Stomach smooth muscle (tissue), 2 donors: ENCODE results near the gene QRFPR.
"Not testable (repeated sequence)": the region's sequence is repeated elsewhere in the genome, so short reads cannot be mapped to it uniquely, and the experiment has no call there.

Source experiments
- H3K27ac ChIP-seq: one replicate; pipeline ENCODE4 v1.7.0; 2013; ENCODE audit warnings: mild to moderate bottlenecking, low read length, inconsistent platforms
- H3K27me3 ChIP-seq, 2 donors: one replicate each; pipeline ENCODE4 v1.7.0; 2013; ENCODE audit warnings: low read length in 2 of 2; ENCODE audit not compliant: insufficient read depth in 2 of 2, control insufficient read depth in 1 of 2
- H3K36me3 ChIP-seq, 2 donors: one replicate each; pipeline ENCODE4 v1.7.0; 2013; ENCODE audit warnings: low read length in 2 of 2; ENCODE audit not compliant: control insufficient read depth in 2 of 2, insufficient read depth in 2 of 2
- H3K4me1 ChIP-seq: one replicate; pipeline ENCODE4 v1.7.0; 2013; ENCODE audit warnings: low read length; ENCODE audit not compliant: control insufficient read depth, insufficient read depth
- H3K4me3 ChIP-seq, 2 donors: one replicate each; pipeline ENCODE4 v1.7.0; 2013; ENCODE audit warnings: low read length in 2 of 2
- H3K9ac ChIP-seq, 2 donors: one replicate each; pipeline ENCODE4 v1.7.0; 2013; ENCODE audit warnings: low read length in 2 of 2, mild to moderate bottlenecking in 1 of 2
- H3K9me3 ChIP-seq, 2 donors: one replicate each; pipeline ENCODE4 v1.7.0; 2013; ENCODE audit warnings: low read length in 2 of 2; ENCODE audit not compliant: control insufficient read depth in 2 of 2
- donor health status: healthy.
- donor health status: Pancreatic carcinoma.

The QRFPR gene

DNA sequence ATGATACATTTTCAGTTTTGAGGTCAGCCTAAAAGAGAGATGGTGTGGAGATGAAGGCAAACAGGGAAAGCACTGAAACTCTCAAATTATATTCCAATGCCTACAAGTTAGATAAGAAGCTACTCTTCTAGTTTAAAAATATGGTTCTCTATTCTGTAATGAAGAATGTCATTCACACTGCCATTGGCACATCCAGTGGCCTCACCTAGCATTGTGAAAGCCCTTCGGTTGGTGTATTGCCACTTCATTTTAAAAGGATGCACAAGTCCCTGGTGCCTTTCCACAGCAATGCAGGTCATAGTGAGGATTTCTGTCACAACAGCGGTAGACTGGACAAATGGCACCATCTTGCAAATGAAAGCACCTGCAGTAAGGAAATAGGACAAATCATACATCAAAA lies 40.6 kb downstream of the QRFPR start:
- H3K36me3 ChIP-seq: no peaks in the 10 kb centered on the region
- no peak overlapping the region for H3K9ac ChIP-seq
- no peaks in the 10 kb centered on the region for H3K4me1 ChIP-seq
- H3K27me3 ChIP-seq: no peaks in the 10 kb centered on the region
- no peaks in the 10 kb centered on the region for H3K9me3 ChIP-seq
- H3K27ac ChIP-seq: no peak overlapping the region
- no peak overlapping the region for H3K4me3 ChIP-seq

DNA sequence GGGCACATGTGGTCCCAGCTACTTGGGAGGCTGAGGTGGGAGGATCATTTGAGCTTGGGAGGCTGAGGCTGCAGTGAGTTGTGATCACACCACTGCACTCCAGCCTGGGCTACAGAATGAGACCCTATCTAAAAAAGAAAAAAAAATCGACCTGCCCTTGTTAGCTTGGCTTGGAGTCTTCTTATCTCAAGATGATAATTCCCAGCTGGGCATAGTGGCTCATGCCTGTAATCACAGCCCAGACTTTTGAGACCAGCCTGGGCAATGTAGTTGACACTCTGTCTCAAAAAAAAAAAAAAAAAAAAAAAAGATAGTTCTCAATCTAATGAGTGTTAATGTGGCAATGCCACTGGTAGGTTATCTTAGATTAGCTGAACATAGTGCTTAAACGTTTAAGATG lies 41.0 kb downstream of the QRFPR start:
- H3K27me3 ChIP-seq: no peaks in the 10 kb centered on the region
- no peak overlapping the region for H3K27ac ChIP-seq
- no peak overlapping the region for H3K4me3 ChIP-seq
- H3K4me1 ChIP-seq: no peaks in the 10 kb centered on the region
- no peaks in the 10 kb centered on the region for H3K36me3 ChIP-seq
- H3K9me3 ChIP-seq: no peaks in the 10 kb centered on the region
- no peak overlapping the region for H3K9ac ChIP-seq

DNA sequence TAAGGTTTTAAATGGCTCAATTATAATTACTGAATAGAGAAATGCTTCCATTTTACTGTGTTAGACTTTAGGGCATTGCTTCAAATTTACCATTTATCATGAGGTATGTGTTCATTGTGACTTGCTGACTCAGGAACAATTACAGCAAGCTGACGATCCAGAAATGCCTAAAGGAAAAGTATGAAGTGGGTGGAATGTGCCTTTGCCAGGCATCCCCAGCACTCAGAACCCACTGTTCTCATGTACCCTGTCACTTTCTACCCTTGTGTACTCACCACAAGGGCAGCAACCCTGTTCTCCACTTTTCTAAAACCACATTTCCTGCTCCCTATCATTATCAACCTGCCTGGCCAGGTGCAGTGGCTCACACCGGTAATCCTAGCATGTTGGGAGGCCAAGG lies 41.5 kb downstream of the QRFPR start:
- Histone ChIP-seq H3K27ac (no peak overlapping the region), H3K27me3 (no peaks in the 10 kb centered on the region), H3K9me3 (no peaks in the 10 kb centered on the region), H3K36me3 (no peaks in the 10 kb centered on the region), H3K4me1 (no peaks in the 10 kb centered on the region), H3K9ac (no peak overlapping the region), H3K4me3 (no peak overlapping the region)

DNA sequence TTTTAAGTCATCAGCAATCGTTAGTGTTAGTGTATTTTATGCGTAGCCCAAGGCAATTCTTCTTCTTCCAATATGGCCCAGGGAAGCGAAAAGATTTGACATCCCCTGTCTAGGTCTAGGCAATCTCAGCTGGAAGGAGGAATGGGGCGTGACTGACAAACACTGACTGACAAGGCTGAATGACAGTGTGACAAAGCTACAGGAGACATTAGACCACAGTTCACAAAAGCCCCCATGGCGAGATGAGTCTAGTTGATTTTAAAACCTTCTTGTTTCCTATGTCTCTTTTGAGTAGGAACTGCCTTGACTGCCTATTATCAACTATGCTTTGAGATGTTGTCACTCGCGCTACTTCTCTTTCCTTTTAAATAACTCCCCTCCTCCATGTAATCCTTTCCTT lies 42.3 kb downstream of the QRFPR start:
- Histone ChIP-seq H3K9ac (no peak overlapping the region), H3K36me3 (no peaks in the 10 kb centered on the region), H3K4me3 (no peak overlapping the region), H3K4me1 (no peaks in the 10 kb centered on the region), H3K9me3 (no peaks in the 10 kb centered on the region), H3K27ac (no peak overlapping the region), H3K27me3 (no peaks in the 10 kb centered on the region)

DNA sequence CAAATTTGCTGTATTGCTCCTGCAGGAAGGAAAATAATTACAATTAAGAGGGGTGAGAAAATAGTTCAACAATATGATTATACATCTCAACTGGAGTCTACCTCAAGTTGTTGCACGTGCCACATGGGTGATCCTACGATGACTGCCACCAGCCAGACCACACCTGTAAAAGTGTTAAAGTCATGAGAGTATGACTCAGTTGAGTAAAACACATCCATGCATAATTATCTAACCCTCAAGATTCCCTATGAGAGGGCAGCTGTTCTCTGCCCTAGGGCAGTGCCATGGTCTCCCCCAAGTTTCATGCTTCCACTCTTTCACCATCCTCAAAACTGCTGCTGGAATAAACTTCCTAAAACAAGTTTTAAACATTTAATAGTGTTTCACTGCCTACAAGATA lies 44.1 kb downstream of the QRFPR start:
- Histone ChIP-seq H3K27me3 (no peaks in the 10 kb centered on the region), H3K27ac (no peak overlapping the region), H3K4me1 (no peaks in the 10 kb centered on the region), H3K9ac (no peak overlapping the region), H3K4me3 (no peak overlapping the region), H3K9me3 (no peaks in the 10 kb centered on the region), H3K36me3 (no peaks in the 10 kb centered on the region)

DNA sequence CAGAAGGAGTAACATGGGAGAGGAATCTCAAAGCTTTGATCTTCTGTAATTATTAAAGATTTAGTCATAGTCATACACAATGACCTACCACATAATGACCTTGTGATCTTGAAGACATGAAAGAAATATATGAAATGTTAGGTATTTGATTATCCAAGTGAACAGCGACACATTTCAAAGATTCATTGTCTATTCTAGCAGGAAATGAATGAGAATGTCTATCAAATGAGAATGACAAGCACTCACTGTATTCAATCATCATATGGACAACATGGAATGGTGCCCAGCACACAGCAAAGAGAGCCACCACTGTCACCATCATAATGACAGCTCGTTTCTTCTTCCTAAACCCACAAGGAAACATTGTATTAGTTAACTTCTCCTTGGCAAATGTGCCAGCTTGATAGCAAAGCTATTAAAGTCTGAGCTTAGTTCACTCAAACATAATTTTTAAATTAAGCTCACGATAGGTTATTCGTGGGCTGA lies 50.6 kb downstream of the QRFPR start:
- no peaks in the 10 kb centered on the region for H3K27me3 ChIP-seq
- no peak overlapping the region for H3K9ac ChIP-seq
- no peak overlapping the region for H3K4me3 ChIP-seq
- H3K27ac ChIP-seq: no peak overlapping the region
- H3K4me1 ChIP-seq: no peaks in the 10 kb centered on the region
- no peaks in the 10 kb centered on the region for H3K36me3 ChIP-seq
- H3K9me3 ChIP-seq: no peaks in the 10 kb centered on the region

DNA sequence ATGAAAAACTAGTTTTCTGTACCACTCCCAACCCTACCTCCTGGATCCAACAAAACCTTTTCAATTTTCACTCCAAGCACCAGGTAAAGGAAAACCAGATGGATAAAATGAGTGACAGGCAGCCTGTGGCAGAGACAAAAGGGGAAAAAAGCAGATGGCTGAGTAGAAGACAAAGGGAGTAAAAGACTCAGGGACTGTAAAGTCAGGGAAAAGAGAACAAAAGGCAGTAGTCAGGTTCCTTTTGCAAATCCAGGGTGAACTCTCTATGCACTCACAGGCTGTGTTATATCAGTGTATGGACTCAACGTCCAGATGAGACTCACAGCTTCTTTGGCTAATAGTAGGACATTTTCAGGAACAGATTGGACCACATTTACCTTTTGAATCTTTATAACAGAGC lies 54.2 kb downstream of the QRFPR start:
- H3K9ac ChIP-seq: no peak overlapping the region
- H3K4me1 ChIP-seq: no peaks in the 10 kb centered on the region
- H3K9me3 ChIP-seq: no peaks in the 10 kb centered on the region
- no peaks in the 10 kb centered on the region for H3K27me3 ChIP-seq
- H3K36me3 ChIP-seq: no peaks in the 10 kb centered on the region
- H3K27ac ChIP-seq: no peak overlapping the region
- H3K4me3 ChIP-seq: no peak overlapping the region

DNA sequence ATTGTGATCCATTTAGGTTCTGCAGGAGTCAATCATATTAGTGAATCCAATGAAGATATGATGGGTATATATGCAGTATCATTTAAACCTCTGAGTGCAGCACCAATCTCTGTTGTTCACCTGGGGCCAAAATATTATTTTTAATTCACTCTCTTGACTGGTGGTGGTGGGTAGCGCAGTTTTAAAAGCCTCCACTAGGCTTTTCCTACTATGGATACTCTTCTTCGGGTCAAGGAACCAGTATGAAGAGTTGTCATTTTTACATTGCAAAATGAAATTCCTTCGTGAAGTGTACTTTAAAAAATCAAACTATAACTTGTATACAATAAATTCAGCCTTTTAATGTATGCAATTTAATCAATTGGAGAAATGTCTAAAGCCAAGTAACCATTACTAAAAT lies 56.5 kb downstream of the QRFPR start:
- H3K9ac ChIP-seq: no peak overlapping the region
- H3K27me3 ChIP-seq: no peaks in the 10 kb centered on the region
- no peaks in the 10 kb centered on the region for H3K36me3 ChIP-seq
- H3K27ac ChIP-seq: no peak overlapping the region
- no peaks in the 10 kb centered on the region for H3K9me3 ChIP-seq
- H3K4me3 ChIP-seq: no peak overlapping the region
- H3K4me1 ChIP-seq: no peaks in the 10 kb centered on the region

DNA sequence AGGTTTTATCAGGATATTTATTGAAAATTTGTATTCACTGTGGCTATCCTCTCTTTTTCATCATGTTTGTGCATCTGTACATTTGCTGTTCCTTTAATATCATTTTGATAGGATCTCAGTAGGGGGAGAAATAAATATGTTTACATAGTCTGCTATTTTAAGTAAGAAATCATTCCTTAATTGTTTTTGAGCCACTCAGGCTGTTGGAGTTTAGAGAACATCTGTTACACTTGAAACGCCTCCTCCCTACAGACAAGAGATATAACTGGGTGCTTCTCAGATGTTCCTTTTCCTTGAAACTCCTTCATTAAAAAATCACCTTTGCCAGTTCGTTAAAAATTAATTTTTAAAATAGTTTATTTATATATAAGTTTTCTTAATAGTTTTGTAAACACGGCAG lies 59.4 kb downstream of the QRFPR start:
- no peaks in the 10 kb centered on the region for H3K27me3 ChIP-seq
- H3K4me1 ChIP-seq: no peaks in the 10 kb centered on the region
- H3K27ac ChIP-seq: no peak overlapping the region
- H3K4me3 ChIP-seq: no peak overlapping the region
- H3K9me3 ChIP-seq: no peaks in the 10 kb centered on the region
- H3K9ac ChIP-seq: no peak overlapping the region
- no peaks in the 10 kb centered on the region for H3K36me3 ChIP-seq

DNA sequence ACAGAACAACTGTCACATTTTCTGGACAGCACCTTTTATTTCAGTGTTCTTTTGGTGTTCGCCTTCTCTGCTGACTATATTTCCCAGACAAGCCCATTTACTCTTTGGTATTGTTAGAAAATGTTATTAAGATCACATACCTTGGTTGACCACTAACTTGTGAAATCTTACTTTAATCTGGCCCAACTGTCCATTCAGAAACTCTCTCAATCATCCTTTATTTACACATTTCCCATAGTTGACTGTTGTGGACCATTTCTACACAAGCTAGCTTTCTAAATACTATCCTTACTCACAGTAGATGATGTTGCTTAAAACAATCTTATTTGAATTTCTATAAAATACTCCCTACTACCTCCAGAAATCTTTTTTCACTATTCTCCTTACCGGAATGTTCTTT lies 64.7 kb downstream of the QRFPR start:
- H3K36me3 ChIP-seq: no peaks in the 10 kb centered on the region
- no peak overlapping the region for H3K4me3 ChIP-seq
- H3K27me3 ChIP-seq: no peaks in the 10 kb centered on the region

DNA sequence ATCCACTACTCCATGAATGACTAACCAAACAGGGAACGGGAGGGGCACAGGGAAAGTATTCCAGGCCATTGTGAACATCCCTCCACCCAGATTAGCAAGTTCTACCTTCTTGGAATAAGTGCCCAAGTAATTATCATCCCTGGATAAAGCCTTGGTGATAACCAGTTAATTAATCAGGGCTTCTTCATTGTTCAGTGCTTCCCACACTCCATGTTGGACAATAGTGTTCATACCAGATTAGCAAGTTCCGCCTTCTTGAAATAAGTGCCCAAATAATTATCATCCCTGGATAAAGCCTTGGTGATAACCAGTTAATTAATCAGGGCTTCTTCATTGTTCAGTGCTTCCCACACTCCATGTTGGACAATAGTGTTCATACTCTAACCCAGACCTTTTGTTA lies 67.4 kb downstream of the QRFPR start:
- H3K9ac ChIP-seq, H3K4me1 ChIP-seq, H3K27me3 ChIP-seq, H3K27ac ChIP-seq, H3K9me3 ChIP-seq, H3K36me3 ChIP-seq, H3K4me3 ChIP-seq: not testable (repeated sequence)

More for the DNA sequence above, 64.7 kb downstream of the QRFPR start:
- Histone ChIP-seq H3K4me1 (no peaks in the 10 kb centered on the region), H3K9ac (no peak overlapping the region), H3K9me3 (no peaks in the 10 kb centered on the region), H3K27ac (no peak overlapping the region)

DNA sequence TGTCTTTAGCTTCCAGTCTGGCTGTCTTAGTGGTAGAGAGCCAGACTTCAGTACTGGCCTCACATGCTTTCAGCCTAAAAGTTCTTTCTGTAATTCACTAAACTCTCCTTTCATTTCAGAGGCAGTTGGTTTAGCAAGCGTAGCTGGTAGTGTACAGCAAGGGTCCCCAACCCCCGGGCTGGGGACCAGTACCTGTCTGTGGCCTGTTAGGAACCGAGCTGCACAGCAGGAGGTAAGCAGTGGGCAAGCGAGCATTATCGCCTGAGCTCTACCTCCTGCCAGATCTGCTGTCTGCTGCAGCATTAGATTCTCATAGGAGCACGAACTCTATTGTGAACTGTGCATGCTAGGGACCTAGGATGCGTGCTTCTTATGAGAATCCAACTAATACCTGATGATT lies 72.0 kb downstream of the QRFPR start:
- Histone ChIP-seq H3K9ac (no peak overlapping the region), H3K9me3 (no peaks in the 10 kb centered on the region), H3K36me3 (no peaks in the 10 kb centered on the region), H3K4me1 (no peaks in the 10 kb centered on the region), H3K27ac (no peak overlapping the region), H3K27me3 (no peaks in the 10 kb centered on the region), H3K4me3 (no peak overlapping the region)
